Heart right ventricle (tissue), 16 donors: ENCODE data around the gene PRPF38A. TPM values are rescaled to one million over a fixed set of nuclear protein-coding genes. Genes with fewer than 3 reads are reported as not detected.

Source experiments
- ATAC-seq, 8 donors: fragments of 200-7000 bp; cut with Tn5 transposase; one replicate each; pipeline ENCODE4 v1.9.1; 2020; ENCODE audit warnings: mild to moderate bottlenecking in 8 of 8, moderate library complexity in 8 of 8, moderate number of reproducible peaks in 1 of 8
- DNase-seq, 2 donors: peaks; one replicate each; pipeline ENCODE4 v3.0.0-alpha.2; 2020
- H3K27ac ChIP-seq, 10 donors: fragments of 200-600 bp; sonication (generic) in 2 of 10; one replicate each; pipeline versions ENCODE4 v1.5.0 to v1.8.0; 2020 to 2022; ENCODE audit warnings: mild to moderate bottlenecking in 3 of 10
- H3K27me3 ChIP-seq, 7 donors: fragments of 200-600 bp; one replicate each; pipeline ENCODE4 v1.8.0; 2021 to 2022; ENCODE audit warnings: mild to moderate bottlenecking in 2 of 7
- H3K36me3 ChIP-seq, 9 donors: fragments of 200-600 bp; sonication (generic) in 1 of 9; one replicate each; pipeline versions ENCODE4 v1.5.0 to v1.8.0; 2020 to 2022; ENCODE audit warnings: mild to moderate bottlenecking in 2 of 9
- H3K4me1 ChIP-seq, 9 donors: fragments of 200-600 bp; sonication (generic) in 1 of 9; one replicate each; pipeline versions ENCODE4 v1.5.0 to v1.8.0; 2020 to 2022; ENCODE audit warnings: mild to moderate bottlenecking in 4 of 9
- H3K4me3 ChIP-seq, 10 donors: fragments of 200-600 bp; sonication (generic) in 2 of 10; one replicate each; pipeline versions ENCODE4 v1.5.0 to v1.8.0; 2020 to 2022; ENCODE audit warnings: mild to moderate bottlenecking in 7 of 10, moderate library complexity in 2 of 10
- H3K9me3 ChIP-seq, 11 donors: fragments of 200-600 bp in 10 of 11; sonication (generic) in 2 of 11; one replicate each; pipeline versions ENCODE4 v1.5.0 to v1.8.0; 2013 to 2022; ENCODE audit warnings: mild to moderate bottlenecking in 2 of 11, control low read depth in 1 of 11, moderate library complexity in 1 of 11
- CTCF ChIP-seq, 9 donors: fragments of 200-600 bp; sonication (generic) in 2 of 9; IDR thresholded peaks; one replicate each; pipeline versions ENCODE4 v1.5.0 to v1.8.0; 2021 to 2022; ENCODE audit warnings: antibody characterized with exemption in 9 of 9, mild to moderate bottlenecking in 5 of 9, moderate library complexity in 1 of 9
- WGBS, 2 donors: extraction: QIAGEN DNeasy Blood & Tissue Kit; methylation state at CpG; one replicate each; pipeline ENCODE4 v1.1.7; 2013; ENCODE audit warnings: inconsistent platforms in 1 of 2; 5-methylcytosine and 5-hydroxymethylcytosine counted together
- intact Hi-C, 10 donors: fragments of 100-400 bp; cut with DNase I; formaldehyde crosslinking; loops; one replicate each; pipeline versions ENCODE4 v1.11.1 to v1.14.2; 2022
- polyA plus RNA-seq, 2 donors: library from polyadenylated mRNA; stranded (reverse); fragments of 200-250 nt; gene quantifications; one replicate each; pipeline ENCODE4 v1.2.3, GENCODE V29; 2013
- total RNA-seq, 10 donors: library from RNA; stranded (reverse); fragmentation: NEBNext Ultra II Directional in 3 of 10; extraction: Animal tissue kit (Norgen Biotek cat#: 25700) in 3 of 10; gene quantifications; one replicate each; pipeline versions ENCODE4 v1.2.1 to v1.2.4, GENCODE V29; 2021 to 2023
- donor health status: Arrhythmogenic right ventricular cardiomyopathy.
- donor health status: ischemic (EF 13 %, LVEDD 7.1; RV severe dilation, severe dysfunction).
- donor health status: healthy with polysubstance abuse.
- donor health status: DM: no; HTN: yes; CAD: no.
- donor health status: DM: no; HTN: no; CAD: no.
- donor health status: ischemic (EF 25% LVEDD 6.9; RV normal size, moderate dysfunction).
- donor health status: ischemic (EF 25% LVEDD 5.7; RV mildly dilated, moderate dysfunction).
- donor health status: healthy.
- donor health status: DM: yes; HTN: yes; CAD: no.
- donor health status: Ischemic cardiomyopathy.
- donor health status: ischemic (EF 35%, LVEDD 5.7; RV mildly dilated, moderate dysfunction).
- donor health status: nonischemic (EF 11% LVEDD 7.7; RV severe dilation, severe dysfunction).
- donor health status: DM: yes; HTN: yes; CAD: no.
- donor health status: PGD.
- donor health status: ischemic (EF 29% LVEDD 5.4; RV normal size, mild dysfunction).
- donor health status: nonischemic (EF 23%, LVEDD 6.1; RV moderate dilation, normal function).

The PRPF38A gene
- total and polyA plus RNA-seq, 12 donors = 6.4 to 20.8 (median 18.1) TPM

- ATAC-seq (no peak), DNase-seq (no peak)
- 89 to 92% methylated on average over 8 of the region's 8 CpGs for WGBS, 2 donors
- Histone ChIP-seq H3K36me3 (peaks cover 9 to 100% (median 80%) of the 10 kb centered on the region in 9 donors), H3K27me3 (no peaks in the 10 kb centered on the region), H3K27ac (no peak overlapping the region), H3K9me3 (no peaks in the 10 kb centered on the region), H3K4me1 (peaks cover 0 to 5% (median 0%) of the 10 kb centered on the region in 9 donors), H3K4me3 (no peak overlapping the region)
- intact Hi-C loops = no loop called here
- TF ChIP-seq CTCF (IDR thresholded peaks at IDR 0.05) = no peak
Observed at GRCh38 chr1:52356818-52357355, 47.5 kb upstream of the PRPF38A start.

DNA sequence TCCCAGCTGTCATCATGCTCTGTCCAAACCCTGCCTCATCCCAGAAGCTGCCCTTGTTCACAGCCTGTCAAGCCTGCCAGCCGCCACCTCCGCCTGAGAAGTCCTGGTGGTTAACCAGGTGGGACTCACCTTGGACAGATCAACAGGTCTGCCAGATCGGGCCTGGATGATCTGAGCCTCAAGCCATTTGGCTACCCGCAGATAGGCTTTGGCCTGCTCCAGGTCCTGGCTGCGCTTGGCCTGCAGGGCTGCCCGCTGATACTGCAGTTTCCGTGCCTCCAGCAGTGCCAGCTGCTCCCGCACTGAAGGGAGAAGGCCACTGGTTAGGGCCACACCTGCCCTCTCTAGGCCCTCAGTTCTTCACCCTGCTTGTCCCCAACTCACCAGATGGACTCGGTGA lies 47.0 kb upstream of the PRPF38A start:
- intact Hi-C loops = no loop called here
- DNase-seq = no peak
- H3K27me3 ChIP-seq = no peaks in the 10 kb centered on the region
- H3K36me3 ChIP-seq = peaks cover 9 to 100% (median 85%) of the 10 kb centered on the region in 9 donors
- TF ChIP-seq CTCF (IDR thresholded peaks at IDR 0.05) = no peak
- peaks cover 0 to 5% (median 0%) of the 10 kb centered on the region in 9 donors for H3K4me1 ChIP-seq
- ATAC-seq = no peak
- H3K4me3 ChIP-seq = no peak overlapping the region
- H3K9me3 ChIP-seq = no peaks in the 10 kb centered on the region
- 96 to 97% methylated on average over 9 of the region's 9 CpGs for WGBS, 2 donors
- no peak overlapping the region for H3K27ac ChIP-seq

GRCh38 chr1:52358851-52359497 lies 45.4 kb upstream of the PRPF38A start:
- H3K9me3 ChIP-seq = no peaks in the 10 kb centered on the region
- no peak overlapping the region for H3K27ac ChIP-seq
- no peak overlapping the region for H3K4me3 ChIP-seq
- intact Hi-C loops = no loop called here
- DNase-seq (no peak), ATAC-seq (no peak)
- 96 to 97% methylated on average over 18 of the region's 18 CpGs for WGBS, 2 donors
- H3K36me3 ChIP-seq = peaks cover 9 to 100% (median 83%) of the 10 kb centered on the region in 9 donors
- no peak for TF ChIP-seq CTCF (IDR thresholded peaks at IDR 0.05)
- peaks cover 0 to 5% (median 0%) of the 10 kb centered on the region in 9 donors for H3K4me1 ChIP-seq
- H3K27me3 ChIP-seq = no peaks in the 10 kb centered on the region

DNA sequence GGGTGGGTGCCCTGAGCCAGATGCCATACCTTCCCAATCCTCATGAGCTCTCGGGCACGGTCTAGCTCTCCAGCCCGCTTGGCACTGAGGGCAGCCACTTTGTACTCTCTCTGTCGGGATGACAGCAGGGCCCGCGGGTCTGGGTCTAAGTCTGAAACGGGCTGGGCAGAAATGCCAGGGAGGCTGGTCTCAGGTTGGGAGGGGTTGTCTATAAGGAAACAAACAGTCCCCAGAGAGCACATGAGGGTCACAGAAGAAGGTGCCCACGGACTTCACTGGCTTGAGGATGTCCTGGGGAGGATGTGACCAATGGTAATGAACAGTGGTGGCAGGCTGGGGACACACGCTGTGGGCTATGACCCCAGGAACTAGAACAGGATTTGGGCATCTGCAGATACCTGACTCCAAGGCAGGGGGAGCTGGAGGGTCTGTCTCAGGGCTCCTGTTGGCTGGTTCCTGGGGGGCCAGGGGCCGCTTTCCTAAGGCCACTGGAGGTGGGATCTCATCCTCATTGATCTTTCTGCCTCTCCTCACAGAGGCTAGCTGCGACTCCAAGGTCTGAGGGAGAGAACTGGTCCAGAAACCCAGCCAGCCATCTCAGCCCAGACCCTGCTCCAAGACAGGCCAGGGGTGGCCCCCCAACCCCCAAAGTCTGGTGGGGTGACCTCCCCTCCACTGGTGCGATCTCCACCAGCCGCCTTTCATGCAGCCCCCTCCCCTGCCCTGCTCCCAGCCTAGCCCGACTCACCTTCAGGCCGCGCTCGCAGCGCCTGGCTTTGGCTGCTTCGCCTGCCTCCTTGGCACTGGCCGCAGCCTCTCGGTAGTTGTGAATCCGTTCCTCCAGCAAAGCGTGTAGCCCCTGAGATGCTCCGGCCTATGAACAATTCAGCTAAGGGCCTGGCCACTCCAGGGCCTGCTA lies 44.5 kb upstream of the PRPF38A start:
- Histone ChIP-seq H3K4me3 (no peak overlapping the region), H3K27me3 (no peaks in the 10 kb centered on the region), H3K36me3 (peaks cover 9 to 94% (median 74%) of the 10 kb centered on the region in 9 donors), H3K4me1 (peaks cover 0 to 14% (median 6%) of the 10 kb centered on the region in 9 donors), H3K9me3 (no peaks in the 10 kb centered on the region), H3K27ac (no peak overlapping the region)
- WGBS, 2 donors = 95% methylated on average over 24 of the region's 24 CpGs
- intact Hi-C loops = loop anchor here in 1 of 10 donors (10.0 kb wide), 1 partner anchor 325 kb away; no protein-coding TSS in a partner anchor
- ATAC-seq (no peak), DNase-seq (no peak)
- no peak for TF ChIP-seq CTCF (IDR thresholded peaks at IDR 0.05)
